B cell (primary cell): ENCODE data around the gene NAXD.

ENCODE experiments used
- CTCF ChIP-seq: fragments of 200-600 bp; IDR thresholded peaks from one replicate; pipeline ENCODE4 v1.8.0; 2022; ENCODE audit warnings: antibody characterized with exemption, mild to moderate bottlenecking
- EZH2 ChIP-seq: IDR thresholded peaks from 2 replicates; pipeline ENCODE4 v1.6.1; 2012; ENCODE audit warnings: borderline replicate concordance, low read depth, mild to moderate bottlenecking, moderate library complexity, low read length; ENCODE audit not compliant: insufficient read depth, poor library complexity, severe bottlenecking

GRCh38 chr13:110600261-110600819 is 15.0 kb upstream of the NAXD start:
- no peak for TF ChIP-seq CTCF
- no peak for TF ChIP-seq EZH2
